SIG-M5 (cell line): ENCODE results near the gene MYLK2.

ENCODE experiments used
- DNase-seq: peaks from one replicate; lab custom pipeline; 2025; lab: John Stamatoyannopoulos, UW

Gene MYLK2

GRCh38 chr20:31856516-31856915, 37.4 kb downstream of the MYLK2 start:
- no peak for DNase-seq

DNA sequence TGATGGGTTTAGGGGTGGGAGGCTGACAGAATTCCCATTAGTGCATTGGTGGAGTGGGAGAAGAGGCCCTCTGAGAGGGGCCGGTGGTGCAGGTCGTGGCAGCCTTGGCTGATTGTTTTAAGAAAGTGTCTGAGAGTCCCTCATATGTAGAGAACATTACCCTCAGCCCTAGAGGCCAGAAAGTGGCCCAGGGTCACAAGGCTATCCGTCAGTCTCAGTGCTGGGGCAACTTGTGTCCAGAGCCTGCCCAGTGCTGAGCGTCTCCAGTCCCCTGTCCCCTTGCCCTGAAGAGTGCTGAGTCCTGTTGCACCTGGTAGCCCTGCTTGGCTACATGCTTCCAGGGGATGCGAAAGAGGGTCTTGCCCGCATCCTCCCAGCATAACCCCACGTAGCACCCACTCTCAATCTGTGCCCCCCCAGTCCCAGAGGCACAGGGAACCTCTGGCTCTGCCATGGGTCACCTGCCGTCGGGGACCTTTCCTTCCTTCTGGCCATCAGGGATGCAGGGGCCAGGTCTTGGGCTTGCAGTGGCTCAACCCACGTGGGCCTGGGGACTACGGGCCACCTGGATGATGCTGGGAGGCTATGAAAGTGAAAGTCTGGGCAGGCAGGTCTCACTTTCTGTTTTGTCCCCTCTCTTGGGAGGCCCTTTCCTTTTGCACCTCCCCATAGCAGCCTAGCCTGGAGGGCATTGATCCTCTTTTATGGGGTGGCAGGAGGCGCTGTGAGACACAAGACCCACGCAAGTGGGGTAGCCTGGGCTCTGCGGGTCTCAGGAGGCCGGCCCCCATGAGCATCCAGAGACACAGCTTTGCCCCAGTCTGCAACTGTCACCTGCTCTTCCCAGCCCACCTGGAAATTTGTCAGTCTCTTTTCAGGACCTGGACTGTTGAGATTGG, 39.0 kb downstream of the MYLK2 start:
- no peak for DNase-seq

GRCh38 chr20:31858760-31859083, 39.6 kb downstream of the MYLK2 start:
- no peak for DNase-seq

- DNase-seq = no peak
These were observed 40.3 kb downstream of the MYLK2 start for GRCh38 chr20:31859266-31859997.

- DNase-seq = no peak
These were observed 40.8 kb downstream of the MYLK2 start for GRCh38 chr20:31859998-31860380.

- DNase-seq = no peak
These were observed 41.4 kb downstream of the MYLK2 start for GRCh38 chr20:31860390-31861134.

DNA sequence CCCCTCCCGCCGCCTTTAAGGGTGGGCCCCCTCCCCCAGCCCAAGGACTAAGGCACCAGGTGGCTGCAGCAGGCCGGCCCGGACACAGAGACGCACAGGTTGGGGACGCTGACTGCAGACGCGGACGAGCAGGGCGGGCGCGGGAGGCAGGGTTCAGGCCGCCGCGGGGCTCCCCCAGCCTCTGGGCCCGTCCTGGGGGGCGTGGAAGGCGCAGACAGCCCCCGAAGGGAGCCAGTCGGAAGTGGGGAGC, 41.9 kb downstream of the MYLK2 start:
- DNase-seq = no peak

- DNase-seq = no peak
These were observed 42.4 kb downstream of the MYLK2 start for GRCh38 chr20:31861385-31862156.

- no peak for DNase-seq
These were observed 43.0 kb downstream of the MYLK2 start for GRCh38 chr20:31862157-31862470.

- DNase-seq = no peak
These were observed 43.4 kb downstream of the MYLK2 start for GRCh38 chr20:31862506-31862905.

DNA sequence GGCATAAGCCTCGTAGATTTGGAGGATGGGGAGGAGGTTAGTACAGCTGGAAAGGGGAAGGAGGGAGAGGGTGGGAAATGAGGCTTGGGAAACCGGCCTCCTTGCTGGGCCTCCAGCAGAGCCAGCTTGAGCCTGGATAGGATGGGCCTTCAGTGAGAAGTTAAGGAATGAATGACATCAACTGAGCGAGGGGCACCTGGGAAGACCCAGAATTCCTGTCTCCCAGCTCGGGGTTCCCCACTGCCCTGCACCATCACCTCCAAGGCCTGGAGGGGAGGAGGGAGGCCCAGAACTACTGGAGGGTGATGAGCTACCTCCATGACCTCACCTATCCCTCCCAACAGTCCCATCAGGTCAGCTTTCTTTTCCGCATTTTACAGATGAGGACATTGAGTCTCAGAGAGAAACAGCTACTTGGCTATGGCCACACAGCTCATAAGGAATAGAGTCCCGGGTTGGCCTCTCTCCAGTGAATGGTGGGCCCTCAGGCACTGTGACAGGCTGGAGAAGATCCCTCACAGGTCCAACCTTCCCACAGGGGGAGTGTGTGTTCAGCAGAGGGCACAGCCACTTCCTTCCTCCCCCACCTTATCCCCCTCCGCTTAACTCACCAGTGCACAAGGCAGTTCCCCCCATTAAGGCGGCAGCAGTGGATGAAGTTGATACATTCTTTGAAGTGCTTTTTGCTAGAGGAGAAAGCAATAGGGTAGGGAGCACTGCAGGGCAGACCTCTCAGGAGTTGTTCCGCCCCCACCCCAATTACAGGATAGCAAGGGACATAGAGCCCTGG, 44.3 kb downstream of the MYLK2 start:
- DNase-seq = no peak

- DNase-seq = no peak
These were observed 45.6 kb downstream of the MYLK2 start for GRCh38 chr20:31864521-31865400.

DNA sequence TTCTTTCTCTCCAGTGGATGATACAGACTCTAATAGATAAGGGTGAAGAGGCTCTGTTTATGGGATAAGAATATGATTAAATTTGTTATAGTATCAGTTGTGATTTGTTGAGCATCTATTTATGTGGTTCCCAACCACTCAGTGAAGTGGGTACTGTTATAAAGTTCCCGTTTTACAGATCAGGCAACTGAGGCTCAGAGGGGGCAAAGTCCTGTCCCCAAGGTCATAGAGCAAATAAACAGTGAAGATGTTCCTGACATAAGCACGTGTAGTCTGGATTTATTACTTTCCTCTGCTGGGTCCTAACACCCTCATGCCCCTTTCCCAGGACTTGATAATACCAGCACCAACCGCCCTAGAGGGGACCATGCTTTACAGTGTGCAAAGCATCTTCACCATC, 47.1 kb downstream of the MYLK2 start:
- DNase-seq = no peak

DNA sequence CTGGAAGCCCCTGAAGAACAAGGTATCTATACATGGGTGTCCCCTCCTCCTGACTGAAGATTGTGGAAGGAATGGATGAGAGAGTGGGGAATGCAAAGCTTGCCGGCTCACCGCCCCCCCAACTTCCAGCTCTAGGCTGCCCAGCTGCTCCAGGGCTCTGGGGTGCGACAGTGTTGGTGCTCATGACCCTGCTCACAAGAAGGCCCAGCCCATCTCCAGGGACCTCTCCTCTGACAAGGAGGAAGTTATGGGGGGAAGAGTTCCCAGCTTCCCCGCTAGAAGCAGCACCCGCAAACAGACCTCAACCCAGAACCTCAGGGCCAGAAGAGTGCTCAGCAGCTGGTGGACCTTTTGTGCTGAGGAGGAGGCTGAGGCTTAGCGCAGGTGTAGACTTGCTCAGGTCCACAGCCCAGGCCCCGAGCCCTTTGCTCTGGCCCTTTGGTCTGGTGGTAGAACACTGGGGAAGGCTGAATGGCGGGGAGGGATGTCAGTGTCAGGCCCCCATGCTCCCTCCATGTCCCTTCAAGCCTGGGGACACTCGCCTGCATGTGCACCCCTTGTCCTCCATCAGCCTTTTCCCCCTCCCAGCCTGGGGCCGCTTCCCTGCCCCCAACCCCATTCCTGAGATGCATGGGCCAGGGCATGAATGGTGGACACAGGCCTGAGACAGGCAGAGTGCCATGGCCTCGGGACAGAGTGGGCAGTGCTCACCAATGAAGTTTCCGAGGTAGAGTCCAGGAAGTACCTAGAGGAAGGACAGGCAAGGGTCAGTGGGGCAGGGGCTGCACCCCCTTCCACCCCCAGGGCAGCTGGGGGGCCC, 49.9 kb downstream of the MYLK2 start:
- no peak for DNase-seq

- no peak for DNase-seq
These were observed 50.5 kb downstream of the MYLK2 start for GRCh38 chr20:31869673-31869941.

DNA sequence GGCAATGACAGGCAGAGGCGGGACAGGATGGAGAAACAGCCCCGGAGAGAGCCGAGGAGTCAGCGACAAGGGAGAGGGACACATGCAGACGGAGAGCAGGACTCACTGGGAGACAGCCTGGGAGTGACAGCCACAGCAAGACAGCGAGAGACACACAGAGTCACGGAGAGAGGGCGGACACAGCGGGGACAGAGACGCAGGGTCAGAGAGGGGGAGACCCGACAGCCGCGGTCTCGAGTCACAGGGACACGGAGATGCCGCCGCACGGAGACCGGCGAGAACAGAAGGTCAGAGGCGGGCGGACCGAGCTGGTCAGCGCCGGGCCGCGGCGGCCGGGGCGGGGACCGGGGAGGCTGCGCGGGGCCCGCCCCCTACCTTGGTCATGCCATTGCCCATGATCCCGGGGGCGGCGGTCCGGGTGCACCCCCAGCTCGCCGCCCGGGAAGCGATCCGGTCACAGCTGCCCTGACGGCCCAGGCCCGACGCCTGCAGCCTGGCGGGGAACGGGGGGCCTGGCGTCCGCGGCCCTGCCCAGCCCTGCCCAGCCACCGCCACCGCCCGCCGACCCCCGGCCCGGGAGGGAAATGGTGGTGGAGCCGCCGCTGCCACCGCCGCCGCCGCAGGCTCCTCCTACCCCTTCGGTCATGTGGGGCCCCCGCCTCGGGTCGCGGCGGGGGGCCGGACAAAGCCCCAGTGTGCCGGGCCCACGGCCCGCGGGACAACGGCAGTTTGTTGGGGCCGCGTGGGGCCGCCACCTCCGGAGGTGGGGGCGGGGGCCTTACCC, 51.0 kb downstream of the MYLK2 start, which contains the start of the genes DUSP15 and TTLL9:
Gene DUSP15 (minus strand): TSS at position 586 of the 784 bp plus-strand sequence. CDS start 190 bp downstream, at position 396.
Gene TTLL9 (plus strand): TSS at position 693 of the 784 bp plus-strand sequence. CDS start 493 bp downstream, outside the sequence.
- DNase-seq = no peak

GRCh38 chr20:31870726-31871617, 51.8 kb downstream of the MYLK2 start:
- DNase-seq = no peak

- no peak for DNase-seq
These were observed 52.4 kb downstream of the MYLK2 start for GRCh38 chr20:31871618-31871954.
